Activated T-helper 1 cell treated with anti-CD3 and anti-CD28 coated beads, Interleukin-12 subunit alpha, Interleukin-12 subunit beta, Interleukin-2, Interleukin-4 antibody, amounts not matched to agents 30 ng/mL and 10 ng/mL and 1 ng/mL, durations not matched to agents 14 hours and 24 hours and 36 hours (primary cell): ENCODE data around the gene KREMEN2. TPM values are rescaled to one million over a fixed set of nuclear protein-coding genes. Genes with fewer than 3 reads are reported as not detected.

Experiments
- DNase-seq: peaks from one replicate; pipeline ENCODE4 v3.0.0; 2021; ENCODE audit warnings: low spot score
- H3K27ac Mint-ChIP-seq: one replicate; pipeline ENCODE4 v1.8.0; 2021; ENCODE audit warnings: mild to moderate bottlenecking, mixed read lengths
- H3K27me3 Mint-ChIP-seq: one replicate; pipeline ENCODE4 v1.8.0; 2022; ENCODE audit warnings: mild to moderate bottlenecking, moderate library complexity, mixed read lengths; ENCODE audit not compliant: insufficient read depth
- H3K36me3 Mint-ChIP-seq: one replicate; pipeline ENCODE4 v1.8.0; 2021; ENCODE audit warnings: low read depth, mixed read lengths
- H3K4me1 Mint-ChIP-seq: one replicate; pipeline ENCODE4 v1.8.0; 2021; ENCODE audit warnings: low read depth, mixed read lengths
- H3K4me3 Mint-ChIP-seq: one replicate; pipeline ENCODE4 v1.8.0; 2021; ENCODE audit warnings: mild to moderate bottlenecking, moderate library complexity, mixed read lengths
- H3K9me3 Mint-ChIP-seq: one replicate; pipeline ENCODE4 v1.8.0; 2021; ENCODE audit warnings: mixed read lengths
- intact Hi-C: fragments of 100-400 bp; cut with micrococcal nuclease; formaldehyde crosslinking; loops from one replicate; pipeline ENCODE4 v1.15.1; 2024
- total RNA-seq: library from RNA; stranded (reverse); gene quantifications from 2 replicates; pipeline ENCODE4 v1.2.3, GENCODE V29; 2022

KREMEN2 gene
- total RNA-seq, 1 donor from 2014 or later, result 0.18 TPM

DNA sequence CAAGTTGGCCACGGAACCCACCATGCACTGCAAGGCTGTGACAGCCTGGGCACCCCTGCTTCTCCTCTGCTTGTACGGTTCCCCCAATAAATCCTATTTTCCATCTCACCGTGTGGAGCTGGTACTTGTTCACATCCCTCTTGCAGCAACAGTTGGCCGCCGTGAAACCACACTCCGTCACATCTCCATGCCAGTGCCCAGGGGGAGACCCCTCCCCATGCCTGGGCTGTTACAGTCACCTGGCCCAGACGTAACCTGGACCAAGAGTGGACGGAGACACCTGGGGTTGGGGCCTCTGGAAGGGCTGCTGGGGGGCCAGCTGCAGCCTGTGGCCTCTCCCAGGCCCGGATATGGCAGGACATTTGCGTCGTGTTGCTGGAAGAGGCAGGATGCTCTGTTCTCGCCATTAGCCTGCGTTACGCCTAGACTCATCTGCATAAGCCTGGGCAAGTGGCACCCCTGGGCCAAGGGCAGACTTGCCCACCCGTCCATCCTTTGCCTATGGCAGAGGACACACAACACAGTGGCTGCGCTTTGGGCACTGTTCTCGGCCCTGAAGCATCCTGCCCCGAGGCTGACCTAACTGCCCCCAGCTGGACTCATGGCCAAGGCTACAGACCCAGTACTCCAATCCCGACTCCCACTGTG, 14.2 kb upstream of the KREMEN2 start:
- Mint-ChIP-seq H3K36me3 (no peaks in the 10 kb centered on the region), H3K4me1 (no peaks in the 10 kb centered on the region), H3K27me3 (no peaks in the 10 kb centered on the region), H3K4me3 (no peak overlapping the region), H3K9me3 (no peaks in the 10 kb centered on the region), H3K27ac (no peak overlapping the region)
- DNase-seq, result no peak
- intact Hi-C loops, result no loop called here

DNA sequence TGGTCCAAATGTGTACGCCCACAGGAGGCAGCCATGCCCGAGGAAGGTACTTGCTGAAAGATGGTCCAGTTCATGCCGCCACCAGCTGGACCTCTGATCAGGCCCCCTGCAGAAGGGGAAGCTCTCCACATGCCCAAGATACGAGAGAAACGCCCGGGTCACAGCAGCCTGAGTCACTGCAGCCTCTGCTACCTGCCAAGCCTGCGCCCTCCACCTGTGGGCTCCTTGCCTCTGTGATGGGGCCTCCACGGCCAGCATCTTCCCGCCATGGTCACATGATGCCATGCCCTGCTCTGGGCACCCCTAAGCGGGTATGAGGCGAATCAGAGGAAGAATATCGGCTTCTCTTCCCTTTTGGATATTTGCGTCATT, 13.7 kb upstream of the KREMEN2 start:
- intact Hi-C loops, result no loop called here
- Mint-ChIP-seq H3K4me3 (no peak overlapping the region), H3K36me3 (no peaks in the 10 kb centered on the region), H3K27ac (no peak overlapping the region), H3K27me3 (no peaks in the 10 kb centered on the region), H3K9me3 (no peaks in the 10 kb centered on the region), H3K4me1 (no peaks in the 10 kb centered on the region)
- no peak for DNase-seq

DNA sequence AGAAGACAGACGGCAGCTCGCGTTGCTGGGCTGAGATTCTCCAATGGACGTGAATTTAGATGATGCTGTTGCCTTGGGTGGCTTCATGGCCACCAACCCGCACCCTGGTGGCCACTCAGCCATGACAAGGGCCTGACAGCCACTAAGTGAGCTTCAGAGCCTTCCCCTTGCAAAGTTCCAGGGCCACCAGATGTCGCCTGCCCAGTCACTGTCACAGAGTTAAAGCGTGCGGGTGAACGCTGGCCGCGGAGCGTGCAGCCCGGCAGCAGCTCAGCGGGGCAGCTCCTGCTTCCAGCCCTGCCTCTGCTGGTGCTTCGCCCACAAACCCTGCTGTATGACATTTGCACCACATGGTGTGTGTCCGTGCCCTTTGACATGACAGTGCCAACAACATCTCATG, 13.3 kb upstream of the KREMEN2 start:
- H3K4me1 Mint-ChIP-seq, result no peaks in the 10 kb centered on the region
- no peaks in the 10 kb centered on the region for H3K27me3 Mint-ChIP-seq
- H3K27ac Mint-ChIP-seq, result no peak overlapping the region
- intact Hi-C loops, result no loop called here
- no peak for DNase-seq
- no peak overlapping the region for H3K4me3 Mint-ChIP-seq
- no peaks in the 10 kb centered on the region for H3K36me3 Mint-ChIP-seq
- no peaks in the 10 kb centered on the region for H3K9me3 Mint-ChIP-seq

DNA sequence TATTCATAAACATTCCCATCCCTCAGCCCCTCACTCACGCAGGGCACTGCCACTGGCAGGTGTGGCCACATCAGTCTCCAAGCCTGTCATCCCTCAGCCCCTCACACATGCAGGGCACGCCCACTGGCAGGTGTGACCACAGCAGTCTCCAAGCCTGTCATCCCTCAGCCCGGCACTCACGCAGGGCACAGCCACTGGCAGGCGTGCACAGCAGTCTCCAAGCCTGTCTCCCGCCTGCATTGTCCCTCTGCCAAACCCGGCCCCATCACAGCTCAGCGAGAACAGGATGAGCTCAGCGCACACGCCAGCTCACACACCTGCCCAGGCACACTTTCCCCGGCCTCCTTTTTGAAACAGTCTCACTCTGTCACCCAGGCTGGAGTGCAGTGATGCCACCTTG, 11.4 kb upstream of the KREMEN2 start:
- H3K36me3 Mint-ChIP-seq, result no peaks in the 10 kb centered on the region
- intact Hi-C loops, result no loop called here
- H3K27ac Mint-ChIP-seq, result no peak overlapping the region
- no peaks in the 10 kb centered on the region for H3K27me3 Mint-ChIP-seq
- no peaks in the 10 kb centered on the region for H3K9me3 Mint-ChIP-seq
- H3K4me3 Mint-ChIP-seq, result no peak overlapping the region
- DNase-seq, result no peak
- H3K4me1 Mint-ChIP-seq, result no peaks in the 10 kb centered on the region

DNA sequence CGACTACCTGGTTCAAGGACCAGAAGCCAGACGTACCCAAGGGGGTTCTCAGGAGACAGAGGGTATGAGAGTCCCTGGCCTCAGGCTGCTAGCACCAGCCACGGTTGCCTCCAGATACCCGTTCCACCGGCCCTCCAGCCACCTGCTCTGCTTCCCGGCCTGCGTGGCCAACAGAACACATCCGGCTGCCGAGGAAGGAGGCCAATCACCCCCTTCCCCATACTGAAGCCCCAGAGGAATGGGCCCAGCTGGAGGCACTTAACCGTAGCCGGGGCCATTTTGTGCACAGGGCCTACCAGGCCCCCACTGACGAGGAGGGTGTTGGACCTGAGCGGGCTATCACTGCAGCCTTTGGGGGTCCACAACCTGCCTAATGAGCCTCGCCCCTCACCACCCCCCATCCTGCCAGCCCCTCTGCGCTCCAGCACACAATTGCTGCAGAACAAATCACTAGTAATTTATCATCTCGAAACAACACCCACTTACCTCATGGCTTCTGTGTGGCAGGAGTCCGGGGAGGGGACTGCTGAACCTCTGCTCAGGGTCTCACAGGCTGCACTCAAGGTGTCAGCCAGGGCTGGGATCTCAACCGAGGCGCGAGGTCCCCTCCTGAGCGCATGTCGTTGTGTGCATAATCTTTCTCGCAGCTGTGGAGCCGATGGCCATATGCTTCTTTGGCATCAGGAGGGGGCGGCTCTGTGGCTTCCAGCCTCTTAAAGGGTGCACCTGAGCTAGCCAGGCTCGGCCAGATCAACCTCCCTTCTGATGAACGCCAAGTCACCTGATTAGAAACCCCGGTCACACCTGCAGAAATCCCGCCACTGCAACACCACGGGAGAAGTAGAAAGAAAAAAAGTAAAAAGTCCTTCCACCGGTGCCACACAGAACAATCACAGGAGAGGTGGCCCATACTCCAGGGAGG, 10.1 kb upstream of the KREMEN2 start:
- Mint-ChIP-seq H3K36me3 (no peaks in the 10 kb centered on the region), H3K27me3 (no peaks in the 10 kb centered on the region), H3K4me1 (no peaks in the 10 kb centered on the region), H3K9me3 (no peaks in the 10 kb centered on the region), H3K27ac (no peak overlapping the region), H3K4me3 (no peak overlapping the region)
- intact Hi-C loops, result no loop called here
- DNase-seq, result no peak

DNA sequence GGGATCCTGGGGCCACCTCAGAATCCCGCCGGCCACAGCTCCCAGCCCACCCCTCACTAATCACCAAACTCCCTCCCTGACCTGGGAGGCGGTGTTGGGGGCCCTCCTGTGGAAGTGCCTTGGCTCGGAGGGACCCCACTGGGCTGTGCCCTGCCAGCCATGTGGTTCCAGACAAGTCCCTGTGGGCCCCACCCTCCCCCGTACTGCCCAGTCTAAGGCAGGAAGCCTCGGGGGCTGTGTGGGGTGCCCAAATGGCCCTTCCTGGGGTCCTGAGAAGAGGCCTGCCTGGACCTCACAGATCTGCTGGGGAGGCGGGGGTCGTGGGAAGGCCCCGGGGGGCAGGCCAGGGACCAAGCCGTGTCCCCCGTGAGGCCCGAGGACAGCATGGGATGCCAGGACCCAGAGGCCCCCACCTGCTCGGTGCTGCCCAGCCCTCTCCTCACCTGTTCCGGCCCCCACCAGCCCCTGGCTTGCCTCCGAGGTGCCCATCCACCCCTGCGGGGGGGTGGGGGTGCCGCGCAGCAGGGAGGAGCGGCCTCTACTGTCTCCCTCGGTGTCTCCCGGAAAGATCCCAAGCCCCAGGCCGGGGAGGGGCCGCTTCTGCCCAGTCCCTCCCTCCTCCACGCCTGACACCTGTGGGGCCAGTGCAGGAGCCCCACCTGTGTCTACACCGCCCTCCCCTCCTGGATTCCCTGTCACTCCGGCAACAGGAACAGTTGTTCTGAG, 9.3 kb upstream of the KREMEN2 start:
- H3K27ac Mint-ChIP-seq, result no peak overlapping the region
- intact Hi-C loops, result no loop called here

DNA sequence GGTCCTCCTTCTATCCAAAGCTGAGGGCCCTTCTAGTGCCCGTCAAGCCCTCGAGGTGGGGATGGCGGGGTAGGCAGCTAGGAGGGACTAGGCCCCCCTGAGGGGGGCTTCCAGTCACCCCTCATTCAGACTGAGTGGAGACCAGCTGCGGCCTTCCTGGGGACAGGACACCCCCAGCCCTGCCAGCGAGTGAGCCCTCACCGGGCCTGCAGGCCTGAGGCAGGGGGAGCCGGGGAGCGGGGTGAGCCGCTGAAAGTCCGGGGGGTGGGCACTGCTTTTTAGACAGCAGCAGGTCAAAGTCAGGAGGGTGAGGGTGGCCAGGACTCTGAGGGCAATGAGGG, 8.7 kb upstream of the KREMEN2 start:
- Mint-ChIP-seq H3K4me1 (no peaks in the 10 kb centered on the region), H3K36me3 (no peaks in the 10 kb centered on the region), H3K9me3 (no peaks in the 10 kb centered on the region), H3K27ac (no peak overlapping the region), H3K4me3 (no peak overlapping the region), H3K27me3 (no peaks in the 10 kb centered on the region)
- no peak for DNase-seq
- intact Hi-C loops, result no loop called here

More for the DNA sequence above, 9.3 kb upstream of the KREMEN2 start:
- no peak for DNase-seq
- H3K4me1 Mint-ChIP-seq, result no peaks in the 10 kb centered on the region
- H3K9me3 Mint-ChIP-seq, result no peaks in the 10 kb centered on the region
- no peak overlapping the region for H3K4me3 Mint-ChIP-seq
- H3K27me3 Mint-ChIP-seq, result no peaks in the 10 kb centered on the region
- no peaks in the 10 kb centered on the region for H3K36me3 Mint-ChIP-seq

DNA sequence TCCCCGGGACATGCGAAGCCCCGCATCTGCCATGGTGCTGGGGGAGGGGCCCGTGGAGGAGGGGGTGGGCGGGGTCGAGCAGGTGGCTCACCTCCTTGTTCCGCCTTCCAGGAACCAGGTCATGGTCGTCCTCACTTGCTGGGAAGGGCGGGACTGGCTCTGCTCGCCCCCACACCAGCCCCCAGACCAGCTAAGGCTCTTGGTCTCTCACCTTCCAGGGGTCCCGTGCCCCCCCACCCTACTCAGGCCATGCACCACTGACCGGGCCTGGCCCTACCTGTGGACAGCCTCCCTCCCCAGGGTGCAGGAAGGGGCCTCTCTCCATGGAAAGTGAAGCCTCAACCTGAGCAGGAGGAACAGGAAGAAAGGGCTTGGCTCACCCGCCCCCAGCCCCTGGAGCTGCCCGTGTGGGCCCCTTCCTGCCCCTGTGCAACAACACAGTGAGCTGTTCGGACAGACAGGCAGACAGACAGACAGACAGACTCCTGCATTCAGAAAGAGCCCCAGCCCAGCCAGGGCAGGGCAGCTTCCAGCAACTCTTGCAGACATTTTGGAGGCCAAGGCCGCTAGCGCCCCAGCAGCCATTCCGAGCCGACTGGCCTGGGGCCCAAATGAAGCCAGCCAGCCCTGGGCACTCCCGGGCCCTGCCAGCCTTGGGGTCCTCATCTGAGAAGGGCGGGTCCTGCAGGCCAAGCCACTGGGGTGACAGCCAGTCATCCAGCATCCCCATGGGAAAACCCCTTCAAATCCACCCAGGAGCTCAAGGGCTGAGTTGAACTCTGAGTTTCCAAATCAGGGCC, 8.1 kb upstream of the KREMEN2 start:
- Mint-ChIP-seq H3K27me3 (no peaks in the 10 kb centered on the region), H3K4me1 (no peaks in the 10 kb centered on the region), H3K27ac (no peak overlapping the region), H3K4me3 (no peak overlapping the region), H3K9me3 (no peaks in the 10 kb centered on the region), H3K36me3 (no peaks in the 10 kb centered on the region)
- intact Hi-C loops, result no loop called here
- no peak for DNase-seq

DNA sequence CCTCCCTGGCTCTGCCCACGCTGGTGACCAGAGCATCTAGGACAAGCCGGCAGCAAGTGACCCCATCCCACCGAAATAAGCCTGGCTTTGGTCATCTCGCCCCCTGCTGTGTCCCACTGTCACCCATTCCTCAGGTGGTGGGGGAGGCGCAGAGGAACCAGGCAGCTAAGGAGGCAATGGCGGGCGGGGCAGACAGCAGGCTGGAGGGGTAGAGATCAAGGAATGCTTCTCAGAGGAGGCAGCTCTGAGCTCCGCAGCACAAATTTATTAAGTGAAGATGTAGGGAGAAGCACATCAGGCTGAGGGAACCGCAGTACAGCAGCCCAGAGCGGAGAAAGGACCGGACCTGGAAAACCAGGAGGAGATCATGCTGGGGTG, 7.5 kb upstream of the KREMEN2 start:
- H3K9me3 Mint-ChIP-seq, result no peaks in the 10 kb centered on the region
- no peak for DNase-seq
- intact Hi-C loops, result no loop called here
- H3K4me1 Mint-ChIP-seq, result no peaks in the 10 kb centered on the region
- H3K36me3 Mint-ChIP-seq, result no peaks in the 10 kb centered on the region
- H3K4me3 Mint-ChIP-seq, result no peak overlapping the region
- H3K27me3 Mint-ChIP-seq, result peaks cover 1% of the 10 kb centered on the region
- no peak overlapping the region for H3K27ac Mint-ChIP-seq

DNA sequence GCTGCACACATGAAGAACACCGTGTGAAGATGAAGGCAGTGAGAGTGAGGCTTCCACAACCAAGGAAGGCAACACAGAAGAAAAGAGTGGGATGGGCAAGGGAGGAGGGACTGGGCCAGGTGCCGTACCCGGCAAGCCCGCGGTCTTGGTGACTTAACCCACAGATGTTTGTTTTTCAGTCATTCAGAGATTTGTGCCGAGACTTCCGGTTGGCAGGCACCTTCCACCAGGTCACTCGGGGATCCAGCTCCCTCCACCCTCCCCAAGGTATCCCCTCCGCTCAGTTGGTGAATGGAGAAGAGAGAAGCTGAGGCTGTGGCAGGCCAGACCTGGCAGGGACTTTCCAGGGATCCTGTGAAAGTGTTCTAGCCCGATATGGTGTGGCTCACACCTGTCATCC, 4.9 kb upstream of the KREMEN2 start:
- H3K4me3 Mint-ChIP-seq, result no peak overlapping the region
- H3K36me3 Mint-ChIP-seq, result no peaks in the 10 kb centered on the region
- no peak overlapping the region for H3K27ac Mint-ChIP-seq
- H3K9me3 Mint-ChIP-seq, result no peaks in the 10 kb centered on the region
- H3K4me1 Mint-ChIP-seq, result no peaks in the 10 kb centered on the region
- no peak for DNase-seq
- peaks cover 17% of the 10 kb centered on the region for H3K27me3 Mint-ChIP-seq
- intact Hi-C loops, result no loop called here

DNA sequence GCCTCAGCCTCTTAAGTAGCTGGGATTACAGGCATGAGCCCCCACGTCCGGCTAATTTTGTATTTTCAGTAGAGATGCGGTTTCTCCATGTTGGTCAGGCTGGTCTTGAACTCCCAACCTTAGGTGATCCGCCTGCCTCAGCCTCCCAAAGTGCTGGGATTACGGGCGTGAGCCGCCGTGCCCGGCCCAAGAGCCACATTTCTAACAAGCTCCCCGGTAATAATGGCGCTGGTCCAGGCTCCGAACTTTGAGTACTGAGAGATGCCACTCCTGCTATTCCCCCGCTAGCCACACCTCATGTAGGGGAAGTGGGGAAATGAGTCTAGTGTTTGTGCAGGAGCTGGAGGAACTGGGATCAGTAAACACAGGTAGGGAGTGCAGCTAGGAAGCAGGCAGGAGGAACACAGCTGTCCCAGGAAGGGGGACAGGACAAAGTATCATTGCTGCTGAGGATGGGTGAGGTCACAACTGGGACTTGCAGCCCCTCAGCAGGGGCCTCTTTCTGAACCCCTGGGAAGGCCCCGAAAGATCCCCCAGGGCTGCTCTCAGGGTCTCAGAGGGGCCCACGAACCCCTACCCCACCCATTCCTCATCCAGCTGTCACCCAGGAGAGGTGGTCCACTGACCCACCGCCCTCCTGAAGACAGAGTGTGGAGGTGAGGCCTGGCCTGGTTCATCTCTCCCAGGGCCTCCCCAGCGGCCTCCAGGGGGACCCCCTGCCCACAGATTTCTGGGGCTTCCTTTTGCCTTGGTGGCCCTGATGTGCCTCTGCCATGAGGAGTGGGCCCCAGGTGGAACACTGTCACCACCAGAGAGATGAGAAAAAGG, 3.7 kb upstream of the KREMEN2 start:
- intact Hi-C loops, result loop anchor here (1.0 kb wide), 2 partner anchors 18 to 23 kb away; no protein-coding TSS in a partner anchor

More for the DNA sequence above, 3.7 kb upstream of the KREMEN2 start:
- Mint-ChIP-seq H3K4me3 (no peak overlapping the region), H3K36me3 (no peaks in the 10 kb centered on the region), H3K27ac (no peak overlapping the region), H3K4me1 (peaks cover 4% of the 10 kb centered on the region), H3K27me3 (peaks cover 23% of the 10 kb centered on the region), H3K9me3 (no peaks in the 10 kb centered on the region)
- DNase-seq, result no peak
